ENCODE measurements around the gene MAPKBP1.

DNA sequence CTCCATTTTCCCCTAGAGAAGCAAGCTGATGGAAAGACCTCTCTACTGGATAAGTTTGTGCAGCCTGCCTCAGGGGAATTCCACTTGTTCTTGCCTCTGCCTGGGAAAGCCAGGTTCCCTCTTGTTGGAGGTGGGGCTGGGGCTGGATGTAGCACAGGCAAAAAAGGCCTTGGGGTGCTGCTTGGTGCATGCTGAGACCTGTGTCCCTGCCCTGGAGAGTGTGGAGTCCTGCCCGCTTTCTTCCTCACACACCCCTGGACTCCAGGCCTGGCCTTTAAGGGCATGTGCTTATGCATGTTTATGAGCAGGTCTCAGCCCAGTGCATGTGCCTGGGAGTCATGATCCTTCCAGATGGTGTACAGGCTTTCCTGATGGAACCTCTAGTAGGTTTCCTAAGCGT is 30.1 kb downstream of the MAPKBP1 start:
- TF ChIP-seq, protein P1, sequence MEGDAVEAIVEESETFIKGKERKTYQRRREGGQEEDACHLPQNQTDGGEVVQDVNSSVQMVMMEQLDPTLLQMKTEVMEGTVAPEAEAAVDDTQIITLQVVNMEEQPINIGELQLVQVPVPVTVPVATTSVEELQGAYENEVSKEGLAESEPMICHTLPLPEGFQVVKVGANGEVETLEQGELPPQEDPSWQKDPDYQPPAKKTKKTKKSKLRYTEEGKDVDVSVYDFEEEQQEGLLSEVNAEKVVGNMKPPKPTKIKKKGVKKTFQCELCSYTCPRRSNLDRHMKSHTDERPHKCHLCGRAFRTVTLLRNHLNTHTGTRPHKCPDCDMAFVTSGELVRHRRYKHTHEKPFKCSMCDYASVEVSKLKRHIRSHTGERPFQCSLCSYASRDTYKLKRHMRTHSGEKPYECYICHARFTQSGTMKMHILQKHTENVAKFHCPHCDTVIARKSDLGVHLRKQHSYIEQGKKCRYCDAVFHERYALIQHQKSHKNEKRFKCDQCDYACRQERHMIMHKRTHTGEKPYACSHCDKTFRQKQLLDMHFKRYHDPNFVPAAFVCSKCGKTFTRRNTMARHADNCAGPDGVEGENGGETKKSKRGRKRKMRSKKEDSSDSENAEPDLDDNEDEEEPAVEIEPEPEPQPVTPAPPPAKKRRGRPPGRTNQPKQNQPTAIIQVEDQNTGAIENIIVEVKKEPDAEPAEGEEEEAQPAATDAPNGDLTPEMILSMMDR (IDR thresholded peaks at IDR 0.05): no peak
- no peak for TF ChIP-seq EP300 (IDR thresholded peaks at IDR 0.05)
- no peak for TF ChIP-seq POLR2A (IDR thresholded peaks at IDR 0.05)
